SIG-M5 treated with dmso at 0.1 percent for 504 hours (cell line): ENCODE measurements around the gene METTL22.

Experiments used
- DNase-seq: peaks from one replicate; lab custom pipeline; 2025; ENCODE audit not compliant: unreplicated experiment; lab: John Stamatoyannopoulos, UW

Gene METTL22

DNA sequence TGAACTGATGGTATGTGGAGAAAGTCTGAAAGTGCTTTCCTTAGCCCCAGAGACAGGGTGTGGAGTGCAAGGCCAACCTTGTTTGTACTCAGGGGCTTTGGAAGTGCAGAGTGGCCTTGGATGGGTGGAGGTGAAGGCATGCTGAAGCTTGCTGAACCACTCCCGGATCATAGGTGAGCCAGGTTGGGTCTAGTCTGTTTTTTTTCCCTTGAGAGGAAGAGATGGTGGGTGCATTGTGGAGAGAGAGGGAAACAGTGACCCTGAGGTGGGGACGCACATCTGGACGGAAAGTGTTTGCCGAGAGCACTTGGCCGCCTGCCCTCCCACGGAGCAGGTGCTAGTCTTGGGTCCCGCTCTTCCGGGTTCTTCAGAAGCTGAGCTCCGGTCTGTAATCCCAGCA is 65.4 kb downstream of the METTL22 start:
- no peak for DNase-seq

DNA sequence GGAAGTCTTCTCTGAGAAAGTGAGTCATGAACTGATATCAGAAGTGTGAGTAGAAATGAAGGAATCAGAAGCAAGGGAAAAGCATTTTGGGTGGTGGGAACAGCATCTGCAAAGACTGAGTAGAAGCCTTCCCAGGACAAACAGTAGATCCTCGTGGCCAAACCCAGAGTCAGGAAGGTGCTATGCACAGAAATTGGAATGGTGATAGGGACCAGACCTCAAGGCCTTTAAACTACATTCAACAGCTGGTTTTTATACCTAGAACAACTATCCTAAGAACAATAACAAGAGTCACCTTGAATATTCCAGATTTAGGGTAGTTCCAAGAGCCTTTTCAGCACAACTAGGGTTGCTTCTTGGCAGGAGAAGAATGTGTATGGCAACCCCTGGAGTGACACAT is 68.2 kb downstream of the METTL22 start:
- DNase-seq = no peak

DNA sequence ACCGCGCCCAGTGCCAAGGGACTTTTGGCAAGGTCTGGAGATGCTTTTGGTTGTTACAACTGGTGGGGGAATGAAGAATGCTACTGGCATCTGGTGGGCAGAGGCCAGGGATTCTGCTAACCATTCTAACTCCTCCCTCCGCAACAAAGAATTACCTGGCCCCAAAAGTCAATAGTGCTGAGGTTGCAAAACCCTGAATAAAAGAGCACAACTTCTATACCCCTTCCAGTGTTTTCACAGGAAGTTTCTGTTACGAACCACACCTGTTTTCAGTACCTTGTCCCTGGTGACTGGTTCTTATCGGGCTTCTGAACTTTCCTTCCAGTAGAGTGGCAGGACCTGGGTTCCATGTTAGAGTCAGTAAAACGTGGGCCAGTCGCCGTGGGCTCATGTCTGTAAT is 70.2 kb downstream of the METTL22 start:
- no peak for DNase-seq

DNA sequence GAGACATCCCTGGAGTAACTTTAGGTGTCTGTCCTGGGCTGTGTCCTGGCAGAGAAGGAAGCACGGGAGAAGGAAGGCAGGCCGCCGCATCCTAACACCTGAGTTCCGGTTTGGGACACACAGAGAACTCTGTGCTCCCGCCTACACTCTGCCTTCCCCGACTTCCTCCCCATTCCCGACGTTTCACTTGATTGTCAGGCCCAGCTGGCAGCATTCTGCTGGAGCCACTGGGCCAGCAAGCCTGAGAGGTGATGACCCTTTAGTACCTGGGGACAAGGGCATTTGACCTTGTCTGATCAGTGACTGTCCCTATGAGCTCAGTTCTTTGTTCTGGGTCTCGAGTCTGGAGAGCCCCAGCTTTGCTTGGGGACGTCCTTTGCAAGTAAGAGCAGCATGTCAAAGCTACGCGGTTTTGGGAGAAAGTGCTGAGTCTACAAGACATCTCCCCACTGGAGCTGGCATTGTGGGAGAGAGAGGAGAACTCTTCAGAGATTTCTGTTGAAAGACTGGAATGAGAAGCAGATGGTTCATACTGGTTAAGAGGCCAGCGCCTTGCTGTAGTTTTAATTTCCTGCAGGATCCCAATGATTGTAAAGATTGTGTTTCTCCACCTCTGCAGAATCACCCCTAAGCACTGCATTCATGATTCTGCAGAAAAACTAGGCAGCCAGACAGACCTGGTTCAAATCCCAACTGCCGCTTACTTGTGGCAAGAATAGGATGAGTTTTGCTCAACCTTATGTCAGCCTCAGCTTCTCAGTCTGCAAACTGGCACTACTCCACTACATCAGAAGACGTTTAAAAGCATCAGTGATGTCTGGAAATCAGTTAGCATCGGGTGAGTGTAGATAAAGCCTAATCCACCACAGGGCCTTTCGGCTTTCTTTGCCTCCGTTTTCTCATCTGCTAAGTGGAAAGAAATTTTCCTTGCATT is 73.6 kb downstream of the METTL22 start:
- DNase-seq = no peak

DNA sequence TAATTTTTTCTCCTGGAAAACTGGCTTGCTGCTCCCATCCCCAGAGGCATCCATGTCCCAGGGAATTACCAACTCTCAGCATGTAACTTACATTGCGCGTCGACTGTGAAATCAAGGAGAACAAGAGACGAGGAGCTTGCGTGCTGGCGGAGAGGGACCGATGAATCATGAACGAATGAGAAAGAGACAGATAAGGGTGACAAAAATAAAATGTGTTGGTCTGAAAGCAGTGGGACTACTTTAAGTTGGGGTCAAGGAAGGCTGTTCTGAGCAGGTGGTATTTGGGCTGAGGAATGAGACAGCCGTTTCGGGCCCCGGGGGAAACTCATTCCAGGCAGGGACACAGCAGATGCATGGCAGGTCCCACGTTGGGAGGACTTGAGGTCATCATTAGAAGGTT is 75.4 kb downstream of the METTL22 start:
- DNase-seq = no peak

DNA sequence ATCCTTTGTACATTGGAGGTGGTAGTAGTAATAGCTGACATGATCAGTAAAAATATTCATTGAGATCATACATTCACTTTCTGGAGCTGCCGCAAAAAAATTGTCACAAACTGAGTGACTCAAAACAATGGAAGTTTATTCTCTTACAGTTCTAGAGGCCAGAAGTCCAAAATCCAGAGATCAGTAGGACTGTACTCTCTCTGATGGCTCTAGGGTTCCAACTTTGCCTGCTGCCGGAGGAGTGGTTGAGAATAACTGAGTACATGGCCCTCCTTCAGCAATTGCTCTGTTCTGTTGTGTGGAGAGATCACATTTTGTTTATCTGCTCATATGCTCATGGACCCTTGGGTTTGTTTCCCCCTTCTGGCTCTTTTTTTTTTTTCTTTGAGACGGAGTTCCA is 76.5 kb downstream of the METTL22 start:
- DNase-seq = no peak
